Ishikawa (cell line): ENCODE data around the gene LSMEM2.
A peak's percentile ranks its signal among the peaks of the same experiment; 100 is the strongest.

ENCODE experiments used
- CEBPB ChIP-seq: IDR thresholded peaks from 2 replicates; pipeline ENCODE4 v1.6.1; 2012
- CREB1 ChIP-seq: IDR thresholded peaks from 2 replicates; pipeline ENCODE4 v1.6.1; 2012; ENCODE audit warnings: low read depth
- EGR1 ChIP-seq: IDR thresholded peaks from 2 replicates; pipeline ENCODE4 v1.6.1; 2012
- EP300 ChIP-seq: IDR thresholded peaks from 2 replicates; pipeline ENCODE4 v1.6.1; 2012; ENCODE audit warnings: borderline replicate concordance
- FOXM1 ChIP-seq: IDR thresholded peaks from 2 replicates; pipeline ENCODE4 v1.6.1; 2012; ENCODE audit warnings: low read depth, borderline replicate concordance
- MAX ChIP-seq: IDR thresholded peaks from 2 replicates; pipeline ENCODE4 v1.6.1; 2012
- NFIC ChIP-seq: IDR thresholded peaks from 2 replicates; pipeline ENCODE4 v1.6.1; 2012
- RAD21 ChIP-seq: IDR thresholded peaks from 2 replicates; pipeline ENCODE4 v1.6.1; 2012; ENCODE audit warnings: low read depth
- REST ChIP-seq: IDR thresholded peaks from 2 replicates; pipeline ENCODE4 v1.6.1; 2012; ENCODE audit warnings: low read depth, mild to moderate bottlenecking
- TAF1 ChIP-seq: IDR thresholded peaks from 2 replicates; pipeline ENCODE4 v1.6.1; 2012; ENCODE audit warnings: low read depth, mild to moderate bottlenecking
- TCF12 ChIP-seq: IDR thresholded peaks from 2 replicates; pipeline ENCODE4 v1.6.1; 2012; ENCODE audit warnings: low read depth
- TEAD4 ChIP-seq: IDR thresholded peaks from 2 replicates; pipeline ENCODE4 v1.6.1; 2012
- USF1 ChIP-seq: IDR thresholded peaks from 2 replicates; pipeline ENCODE4 v1.6.1; 2012
- YY1 ChIP-seq: IDR thresholded peaks from 2 replicates; pipeline ENCODE4 v1.6.1; 2012; ENCODE audit warnings: low read depth
- ZBTB7A ChIP-seq: IDR thresholded peaks from 2 replicates; pipeline ENCODE4 v1.6.1; 2012; ENCODE audit warnings: low read depth

Gene LSMEM2

GRCh38 chr3:50304601-50305000 lies 25.7 kb downstream of the LSMEM2 start:
- TF ChIP-seq REST, result no peak
- no peak for TF ChIP-seq FOXM1
- no peak for TF ChIP-seq TEAD4
- no peak for TF ChIP-seq EP300
- TF ChIP-seq NFIC, result no peak
- TF ChIP-seq CREB1, result no peak
- no peak for TF ChIP-seq TAF1
- TF ChIP-seq USF1, result no peak
- no peak for TF ChIP-seq YY1

- TF ChIP-seq FOXM1 (no peak), NFIC (no peak), TEAD4 (no peak), CREB1 (no peak), ZBTB7A (no peak), REST (no peak), EGR1 (no peak), EP300 (no peak), USF1 (no peak), YY1 (no peak), TCF12 (no peak), RAD21 (no peak), MAX (no peak), CEBPB (no peak), TAF1 (no peak)
Observed at GRCh38 chr3:50314342-50314741, 35.5 kb downstream of the LSMEM2 start.

GRCh38 chr3:50314816-50315215 lies 35.9 kb downstream of the LSMEM2 start:
- no peak for TF ChIP-seq REST
- TF ChIP-seq YY1, result no peak
- TF ChIP-seq EP300, result no peak
- TF ChIP-seq FOXM1, result no peak
- TF ChIP-seq USF1, result no peak
- TF ChIP-seq CREB1, result no peak
- no peak for TF ChIP-seq TAF1
- TF ChIP-seq RAD21, result no peak
- no peak for TF ChIP-seq TCF12
- no peak for TF ChIP-seq NFIC
- no peak for TF ChIP-seq CEBPB
- TF ChIP-seq ZBTB7A, result no peak
- TF ChIP-seq TEAD4, result no peak
- TF ChIP-seq EGR1, result no peak

- TF ChIP-seq CREB1 (no peak), REST (no peak), MAX (peak; percentile 69), YY1 (peak; percentile 55), TAF1 (peak; percentile 60), EP300 (no peak; the same call in none of the 2 replicates), RAD21 (peak; percentile 14; the same call in 1 of the 2 replicates), EGR1 (no peak), ZBTB7A (0 out of 2 replicates have a peak, but pooled peaks have one; percentile 32), NFIC (no peak; the same call in 1 of the 2 replicates), USF1 (no peak; the same call in 1 of the 2 replicates), TCF12 (peak; percentile 88), FOXM1 (peak; percentile 64; the same call in 1 of the 2 replicates), TEAD4 (peak; percentile 27; the same call in 1 of the 2 replicates), CEBPB (no peak)
Observed at GRCh38 chr3:50316657-50317242, 37.9 kb downstream of the LSMEM2 start.
